HG03175 (cell line): ENCODE results near the gene FBXW8.

Experiments used
- ATAC-seq: cut with Tn5 transposase; IDR thresholded peaks from one replicate; pipeline ENCODE4 v1.9.1; 2021; ENCODE audit warnings: mild to moderate bottlenecking, moderate library complexity; ENCODE audit not compliant: unreplicated experiment

Gene FBXW8

GRCh38 chr12:116955382-116956021 is 44.8 kb downstream of the FBXW8 start:
- ATAC-seq = no peak

- ATAC-seq = no peak
These were observed 47.9 kb downstream of the FBXW8 start for GRCh38 chr12:116958402-116959197.

GRCh38 chr12:116959198-116959460 is 48.4 kb downstream of the FBXW8 start:
- no peak for ATAC-seq

GRCh38 chr12:116959845-116960514 is 49.2 kb downstream of the FBXW8 start:
- peak; percentile 93 for ATAC-seq

- ATAC-seq = no peak
These were observed 51.4 kb downstream of the FBXW8 start for GRCh38 chr12:116962197-116962596.

GRCh38 chr12:116962783-116963356 is 52.1 kb downstream of the FBXW8 start:
- ATAC-seq = no peak

DNA sequence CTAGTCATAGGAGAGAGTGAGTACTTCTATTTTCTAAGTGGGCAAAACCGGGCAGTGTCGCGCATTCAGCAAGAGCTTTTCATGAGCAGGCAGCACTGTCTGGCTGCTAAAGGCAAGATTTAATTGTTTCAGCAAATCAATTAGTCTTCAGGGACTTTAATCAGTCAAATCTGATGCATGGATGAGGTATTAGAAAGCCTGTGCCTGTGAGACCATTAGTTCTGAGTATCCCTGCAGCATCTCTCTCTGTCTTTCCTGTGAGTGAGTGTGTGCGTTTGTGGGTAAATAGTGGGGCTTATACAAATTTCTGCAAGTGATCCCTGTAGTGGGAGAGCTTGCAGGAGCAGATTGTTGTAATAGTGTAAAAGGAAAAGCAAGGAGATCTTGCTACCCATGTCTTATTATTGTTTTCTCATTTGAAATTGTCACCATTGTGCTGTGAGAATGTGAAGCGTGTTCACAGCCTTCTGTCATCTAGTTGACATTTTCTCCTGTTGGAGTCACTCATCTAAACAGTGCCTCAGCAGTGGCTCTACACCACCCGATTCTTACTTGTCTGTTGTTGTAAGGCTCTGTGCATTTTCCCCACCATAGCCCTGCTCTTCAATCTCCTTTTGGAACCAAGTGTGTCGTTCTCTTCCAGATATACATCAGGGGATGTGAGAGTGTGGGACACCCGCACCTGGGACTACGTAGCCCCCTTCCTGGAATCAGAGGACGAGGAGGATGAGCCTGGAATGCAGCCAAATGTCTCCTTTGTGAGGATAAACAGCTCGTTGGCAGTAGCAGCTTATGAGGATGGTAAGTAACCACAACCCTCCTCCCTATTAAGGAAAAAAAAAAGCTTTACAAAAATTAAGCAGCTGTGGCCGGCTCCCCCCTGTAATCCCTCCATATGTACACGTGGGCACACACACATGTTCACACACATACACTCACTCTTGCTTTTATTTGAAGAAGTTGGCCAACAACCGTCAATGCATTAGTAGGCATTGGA is 53.6 kb downstream of the FBXW8 start:
- no peak for ATAC-seq

DNA sequence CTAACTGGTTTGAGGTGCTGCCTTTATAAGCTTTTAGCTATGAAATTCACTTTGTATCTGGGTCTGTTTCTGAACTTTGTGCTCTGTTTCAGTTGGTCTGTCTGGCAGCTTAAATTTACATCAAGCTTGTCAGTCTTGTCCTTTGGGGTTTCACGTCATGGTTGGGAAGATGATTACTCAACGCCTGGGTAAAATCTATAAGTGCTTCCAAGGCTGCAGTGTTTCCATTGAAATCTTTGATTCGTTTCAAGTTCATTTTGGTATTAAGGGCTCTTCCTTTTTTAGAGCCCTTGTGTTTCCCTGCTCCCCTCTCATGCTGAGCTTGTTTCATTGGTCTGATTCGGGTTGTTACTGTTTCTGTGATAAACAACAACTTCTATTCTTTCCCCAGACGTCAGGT is 58.2 kb downstream of the FBXW8 start:
- no peak for ATAC-seq

GRCh38 chr12:116969615-116970585 is 59.1 kb downstream of the FBXW8 start:
- no peak for ATAC-seq

DNA sequence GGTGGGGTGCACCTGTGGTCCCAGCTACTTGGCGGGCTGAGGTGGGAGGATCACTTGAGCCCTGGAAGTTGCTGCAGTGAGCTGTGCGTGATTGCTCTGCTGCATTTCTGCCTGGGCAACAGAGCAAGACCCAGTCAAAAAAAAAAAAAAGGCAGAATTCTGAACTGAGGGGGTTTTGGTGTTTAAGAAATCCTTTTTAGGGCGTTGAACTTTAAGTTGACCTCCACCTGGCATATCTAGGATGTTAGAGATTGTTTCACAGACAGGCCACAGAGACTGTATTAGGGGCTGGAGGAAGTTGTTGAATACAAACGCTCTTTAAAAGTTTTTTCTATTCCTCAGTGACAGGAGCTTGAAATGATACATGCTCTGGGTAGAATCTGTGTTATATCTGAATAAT is 60.5 kb downstream of the FBXW8 start:
- no peak for ATAC-seq

DNA sequence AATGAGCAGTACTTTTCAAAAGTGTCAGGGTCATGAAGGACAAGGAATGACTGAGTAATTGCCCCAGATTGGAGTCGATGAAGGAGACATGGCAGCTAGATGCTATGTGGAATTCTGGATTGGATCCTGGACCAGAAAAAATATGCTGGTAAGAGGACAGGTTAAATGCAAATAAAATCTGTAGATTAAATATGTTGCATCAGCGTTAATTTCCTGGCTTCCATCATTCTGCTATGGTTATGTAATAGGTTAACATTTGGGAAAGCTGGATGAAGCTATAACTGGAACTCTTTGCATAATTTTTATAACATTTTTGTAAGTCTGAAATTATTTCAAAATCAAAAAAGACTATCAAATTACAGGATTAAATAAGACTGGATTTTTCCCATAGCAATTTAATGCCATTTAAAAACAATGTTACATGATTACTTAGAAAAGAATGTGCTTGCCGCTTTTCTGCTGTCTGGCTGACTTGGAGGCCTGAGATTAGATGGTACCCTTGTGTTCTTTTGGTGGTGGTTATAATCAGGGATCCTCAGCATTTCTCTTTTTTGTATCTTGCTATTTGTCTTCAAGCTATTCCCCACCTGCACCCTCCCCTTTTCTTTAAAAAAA is 65.1 kb downstream of the FBXW8 start:
- no peak for ATAC-seq

GRCh38 chr12:116977465-116978380 is 67.0 kb downstream of the FBXW8 start:
- no peak for ATAC-seq

- ATAC-seq = no peak
These were observed 68.2 kb downstream of the FBXW8 start for GRCh38 chr12:116978791-116979508.

DNA sequence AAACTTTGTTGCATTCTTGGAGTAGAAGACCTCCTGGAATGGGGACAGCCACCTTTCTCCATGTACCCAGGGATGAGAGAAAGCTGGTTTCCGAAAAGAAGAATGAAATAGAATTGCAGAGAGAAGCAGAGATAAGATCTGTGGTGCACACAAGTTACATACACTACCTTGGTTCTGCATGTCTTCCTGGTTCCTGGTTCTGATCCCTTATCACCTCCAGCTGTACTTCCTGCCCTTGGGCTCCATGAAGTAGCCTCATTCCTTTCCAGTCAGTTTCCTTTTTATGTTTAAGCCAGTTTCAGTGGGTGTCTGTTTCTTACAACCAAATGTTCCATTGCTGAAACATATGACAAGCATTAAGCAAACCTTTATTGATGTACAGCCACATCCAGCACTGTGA is 69.3 kb downstream of the FBXW8 start:
- ATAC-seq = no peak

- ATAC-seq = no peak
These were observed 72.2 kb downstream of the FBXW8 start for GRCh38 chr12:116982791-116983411.

DNA sequence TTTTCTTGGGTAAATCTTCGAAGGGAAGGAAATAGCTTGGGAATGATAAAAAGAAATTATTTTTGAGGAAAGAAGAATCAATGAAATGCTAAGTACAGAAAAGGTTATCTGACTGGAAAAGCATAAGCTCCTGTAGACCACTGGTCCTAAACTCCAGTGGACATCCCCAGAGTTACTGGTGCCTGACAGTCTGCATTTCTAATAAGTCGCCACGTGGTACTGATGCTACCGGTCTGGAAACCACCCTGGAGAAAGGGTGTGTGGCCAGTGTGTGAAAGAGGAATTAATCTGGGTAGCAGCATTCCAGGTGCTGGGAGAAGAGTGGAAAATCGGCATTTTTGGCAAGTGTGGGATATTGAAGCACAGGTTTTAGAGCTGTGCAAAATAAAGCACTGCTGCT is 73.3 kb downstream of the FBXW8 start:
- no peak for ATAC-seq

DNA sequence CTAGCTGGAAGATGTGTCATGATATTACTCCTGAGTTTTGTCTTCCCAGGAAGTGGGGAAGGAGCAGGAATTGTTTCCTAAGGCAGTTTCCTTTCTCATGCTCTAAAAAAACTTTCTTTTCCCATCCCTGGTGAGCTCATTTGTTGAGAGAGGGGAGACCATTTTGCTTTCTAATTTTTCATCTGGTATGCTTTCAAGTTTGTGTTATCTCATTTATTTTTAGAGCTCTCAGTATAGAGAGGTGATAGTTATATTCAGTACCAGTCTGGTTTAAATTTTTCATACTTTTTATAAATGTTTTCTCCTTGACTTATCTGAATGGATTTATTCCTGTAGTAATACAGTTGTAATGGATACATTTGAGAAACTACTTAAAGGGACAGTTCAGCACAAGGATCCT is 79.6 kb downstream of the FBXW8 start:
- no peak for ATAC-seq
